Gastroesophageal sphincter (tissue), 3 donors: ENCODE data around the gene CERK.

Source experiments
- EP300 ChIP-seq: sonication (generic); formaldehyde crosslinking; IDR thresholded peaks from one replicate; pipeline ENCODE4 v1.6.1; 2017; ENCODE audit warnings: antibody characterized with exemption, mild to moderate bottlenecking
- POLR2A ChIP-seq, 2 donors: fragments of 450-650 bp; IDR thresholded peaks; one replicate each; pipeline ENCODE4 v1.6.1; 2017; ENCODE audit warnings: antibody characterized with exemption in 2 of 2, mild to moderate bottlenecking in 2 of 2, moderate library complexity in 1 of 2
- POLR2AphosphoS5 ChIP-seq: sonication (generic); formaldehyde crosslinking; IDR thresholded peaks from one replicate; pipeline ENCODE4 v1.6.1; 2017; ENCODE audit warnings: antibody characterized with exemption
- TF ChIP-seq, protein P1 (sequence below), 4 experiments: fragments of 200-600 bp in 2 of 4; fragments of 450-650 bp in 2 of 4; sonication (generic) in 1 of 4; IDR thresholded peaks; one replicate each; pipeline ENCODE4 v1.5.1; 2017 to 2019; ENCODE audit warnings: antibody characterized with exemption in 4 of 4, mild to moderate bottlenecking in 2 of 4, moderate library complexity in 2 of 4

DNA sequence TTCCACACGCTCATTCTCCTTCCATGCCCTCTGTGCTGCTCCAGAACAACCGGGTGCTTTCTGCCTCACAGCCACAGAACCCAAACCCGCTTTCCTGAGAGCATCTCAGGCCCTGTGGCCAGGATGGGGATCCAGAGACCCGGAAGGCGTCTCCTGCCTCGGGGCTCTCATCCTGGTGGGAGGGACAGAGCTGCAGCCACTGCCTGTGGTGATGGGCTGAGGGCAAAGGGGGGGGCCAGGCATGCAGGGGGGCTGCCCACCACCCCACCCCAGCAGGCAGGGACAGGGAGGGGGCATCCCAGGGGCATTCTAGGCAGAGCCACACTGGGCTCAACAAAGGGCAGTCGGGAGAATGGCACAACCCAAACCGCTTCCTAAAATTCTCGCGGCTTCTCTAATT, 41.4 kb downstream of the CERK start:
- TF ChIP-seq, protein P1, sequence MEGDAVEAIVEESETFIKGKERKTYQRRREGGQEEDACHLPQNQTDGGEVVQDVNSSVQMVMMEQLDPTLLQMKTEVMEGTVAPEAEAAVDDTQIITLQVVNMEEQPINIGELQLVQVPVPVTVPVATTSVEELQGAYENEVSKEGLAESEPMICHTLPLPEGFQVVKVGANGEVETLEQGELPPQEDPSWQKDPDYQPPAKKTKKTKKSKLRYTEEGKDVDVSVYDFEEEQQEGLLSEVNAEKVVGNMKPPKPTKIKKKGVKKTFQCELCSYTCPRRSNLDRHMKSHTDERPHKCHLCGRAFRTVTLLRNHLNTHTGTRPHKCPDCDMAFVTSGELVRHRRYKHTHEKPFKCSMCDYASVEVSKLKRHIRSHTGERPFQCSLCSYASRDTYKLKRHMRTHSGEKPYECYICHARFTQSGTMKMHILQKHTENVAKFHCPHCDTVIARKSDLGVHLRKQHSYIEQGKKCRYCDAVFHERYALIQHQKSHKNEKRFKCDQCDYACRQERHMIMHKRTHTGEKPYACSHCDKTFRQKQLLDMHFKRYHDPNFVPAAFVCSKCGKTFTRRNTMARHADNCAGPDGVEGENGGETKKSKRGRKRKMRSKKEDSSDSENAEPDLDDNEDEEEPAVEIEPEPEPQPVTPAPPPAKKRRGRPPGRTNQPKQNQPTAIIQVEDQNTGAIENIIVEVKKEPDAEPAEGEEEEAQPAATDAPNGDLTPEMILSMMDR (IDR thresholded peaks at IDR 0.05) = no peak
- no peak for TF ChIP-seq POLR2A (IDR thresholded peaks at IDR 0.05)
- TF ChIP-seq POLR2AphosphoS5 = no peak
- no peak for TF ChIP-seq EP300
